Measurements from ENCODE around the gene GJB4.

GJB4 gene

GRCh38 chr1:34744851-34745250 lies 14.7 kb upstream of the GJB4 start:
- Mint-ChIP-seq H3K4me3 (no peak overlapping the region), H3K36me3 (ENCODE audit: low read depth) (no peaks in the 10 kb centered on the region), H3K9me3 (no peaks in the 10 kb centered on the region), H3K27ac (no peak overlapping the region), H3K27me3 (ENCODE audit: low read depth) (peaks cover 32% of the 10 kb centered on the region), H3K4me1 (peaks cover 5% of the 10 kb centered on the region)
- no peak for TF ChIP-seq CTCF (IDR thresholded peaks at IDR 0.05; ENCODE audit: unreplicated experiment in 3 of 3)

- Mint-ChIP-seq H3K4me3 (no peak overlapping the region), H3K9me3 (no peaks in the 10 kb centered on the region), H3K27ac (no peak overlapping the region), H3K27me3 (ENCODE audit: low read depth) (peaks cover 26% of the 10 kb centered on the region), H3K36me3 (ENCODE audit: low read depth) (no peaks in the 10 kb centered on the region), H3K4me1 (peaks cover 5% of the 10 kb centered on the region)
- no peak for TF ChIP-seq CTCF (IDR thresholded peaks at IDR 0.05; ENCODE audit: unreplicated experiment in 3 of 3)
These were observed 13.9 kb upstream of the GJB4 start for GRCh38 chr1:34745666-34746065.

- Mint-ChIP-seq H3K27me3 (ENCODE audit: low read depth) (peaks cover 26% of the 10 kb centered on the region), H3K4me1 (peaks cover 3% of the 10 kb centered on the region), H3K9me3 (no peaks in the 10 kb centered on the region), H3K36me3 (ENCODE audit: low read depth) (no peaks in the 10 kb centered on the region), H3K4me3 (no peak overlapping the region), H3K27ac (no peak overlapping the region)
- no peak for TF ChIP-seq CTCF (IDR thresholded peaks at IDR 0.05; ENCODE audit: unreplicated experiment in 3 of 3)
These were observed 13.4 kb upstream of the GJB4 start for GRCh38 chr1:34746101-34746500.

- Mint-ChIP-seq H3K4me1 (no peaks in the 10 kb centered on the region), H3K36me3 (ENCODE audit: low read depth) (no peaks in the 10 kb centered on the region)
These were observed 12.5 kb upstream of the GJB4 start for GRCh38 chr1:34746785-34747637.

GRCh38 chr1:34747638-34747941 lies 11.9 kb upstream of the GJB4 start:
- no peak overlapping the region for H3K4me3 Mint-ChIP-seq
- peaks cover 23% of the 10 kb centered on the region for H3K27me3 Mint-ChIP-seq (ENCODE audit: low read depth)
- no peak for TF ChIP-seq CTCF (IDR thresholded peaks at IDR 0.05; ENCODE audit: unreplicated experiment in 3 of 3)

More at GRCh38 chr1:34746785-34747637, 12.5 kb upstream of the GJB4 start:
- peaks cover 26% of the 10 kb centered on the region for H3K27me3 Mint-ChIP-seq (ENCODE audit: low read depth)
- no peak overlapping the region for H3K4me3 Mint-ChIP-seq
- no peak for TF ChIP-seq CTCF (IDR thresholded peaks at IDR 0.05; ENCODE audit: unreplicated experiment in 3 of 3)
- H3K9me3 Mint-ChIP-seq: no peaks in the 10 kb centered on the region
- H3K27ac Mint-ChIP-seq: no peak overlapping the region

GRCh38 chr1:34749992-34750391 lies 9.5 kb upstream of the GJB4 start:
- Mint-ChIP-seq H3K36me3 (ENCODE audit: low read depth) (no peaks in the 10 kb centered on the region), H3K9me3 (no peaks in the 10 kb centered on the region), H3K27ac (no peak overlapping the region), H3K27me3 (ENCODE audit: low read depth) (peaks cover 18% of the 10 kb centered on the region), H3K4me3 (no peak overlapping the region), H3K4me1 (no peaks in the 10 kb centered on the region)
- no peak for TF ChIP-seq CTCF (IDR thresholded peaks at IDR 0.05; ENCODE audit: unreplicated experiment in 3 of 3)

More at GRCh38 chr1:34747638-34747941, 11.9 kb upstream of the GJB4 start:
- Mint-ChIP-seq H3K9me3 (no peaks in the 10 kb centered on the region), H3K4me1 (no peaks in the 10 kb centered on the region), H3K36me3 (ENCODE audit: low read depth) (no peaks in the 10 kb centered on the region), H3K27ac (no peak overlapping the region)

Measured in nephron (organoid).